H1 (cell line): Measurements from ENCODE around the gene DHPS. TPM values are rescaled to one million over a fixed set of nuclear protein-coding genes. Genes with fewer than 3 reads are reported as not detected.

Source experiments
- BCL11A ChIP-seq, 2 experiments: IDR thresholded peaks; one replicate each; pipeline ENCODE4 v1.6.1; 2011; ENCODE audit warnings: low read depth in 2 of 2, low read length in 2 of 2, mild to moderate bottlenecking in 2 of 2
- POLR2AphosphoS5 ChIP-seq: IDR thresholded peaks from 2 replicates; pipeline ENCODE4 v1.6.1; 2011; ENCODE audit warnings: low read depth, low read length
- SIRT6 ChIP-seq: IDR thresholded peaks from one replicate; pipeline ENCODE4 v1.7.1; 2012; ENCODE audit warnings: low read length, inconsistent platforms
- SIX5 ChIP-seq: IDR thresholded peaks from 2 replicates; pipeline ENCODE4 v1.6.1; 2011; ENCODE audit warnings: mild to moderate bottlenecking, low read depth, low read length
- SP1 ChIP-seq: IDR thresholded peaks from 2 replicates; pipeline ENCODE4 v1.6.1; 2011; ENCODE audit warnings: low read depth, low read length
- polyA plus RNA-seq, 7 experiments: library from polyadenylated mRNA; depleted of rRNA in 3 of 7; stranded (reverse) in 5 of 7; unstranded in 2 of 7; fragments of >200 nt in 5 of 7; fragments of 200-250 nt in 2 of 7; gene quantifications; 1 replicate in 5 of 7; 2 replicates in 1 of 7; 4 replicates in 1 of 7; pipeline versions ENCODE4 v1.2.1 to v1.2.3, GENCODE V29; 2011 to 2013; ENCODE audit warnings: missing spikeins in 2 of 7, mixed read lengths in 2 of 7
- total RNA-seq: library from RNA; stranded (reverse); fragmentation: NEBNext Ultra II Directional; extraction: Animal tissue kit (Norgen Biotek cat#: 25700); gene quantifications from 2 replicates; pipeline ENCODE4 v1.2.1, GENCODE V29; 2021
- TF ChIP-seq, protein P1 (sequence below): IDR thresholded peaks from 2 replicates; pipeline ENCODE4 v1.6.1; 2012; ENCODE audit warnings: inconsistent platforms

The DHPS gene
- total and polyA plus RNA-seq, 2 of the 8 experiments (the other 6 are each of a cell fraction or from before 2014, with no cell fraction given): 86.6 to 99.6 TPM

DNA sequence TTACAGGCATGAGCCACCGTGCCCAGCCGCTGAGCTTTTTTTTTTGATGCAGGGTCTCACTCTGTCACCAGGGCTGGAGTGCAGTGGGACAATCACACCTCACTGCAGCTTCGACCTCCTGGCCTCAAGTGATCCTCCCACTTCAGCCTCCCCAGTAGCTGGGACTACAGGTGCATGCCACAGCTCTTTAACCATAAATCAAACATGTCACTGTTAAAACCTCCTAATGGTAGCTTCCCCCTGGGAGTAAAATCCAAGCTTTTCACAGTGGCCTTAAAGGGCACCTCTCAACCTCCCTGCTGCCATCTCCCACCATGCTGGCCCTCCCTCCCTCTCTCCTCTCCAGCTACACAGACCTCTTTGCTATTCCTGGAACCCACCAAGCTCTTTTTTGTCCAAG is 4.2 kb upstream of the DHPS start (continued):
- TF ChIP-seq SIX5: no peak
- no peak for TF ChIP-seq SIRT6
- no peak for TF ChIP-seq SP1
- no peak for TF ChIP-seq BCL11A (IDR thresholded peaks at IDR 0.05; ENCODE audit: low read depth in 2 of 2, low read length in 2 of 2)
- TF ChIP-seq, protein P1, sequence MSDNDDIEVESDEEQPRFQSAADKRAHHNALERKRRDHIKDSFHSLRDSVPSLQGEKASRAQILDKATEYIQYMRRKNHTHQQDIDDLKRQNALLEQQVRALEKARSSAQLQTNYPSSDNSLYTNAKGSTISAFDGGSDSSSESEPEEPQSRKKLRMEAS: no peak
- TF ChIP-seq POLR2AphosphoS5: no peak
